HG03196 (cell line): ENCODE results near the gene GATD1.

Experiments
- ATAC-seq: cut with Tn5 transposase; IDR thresholded peaks from one replicate; pipeline ENCODE4 v1.9.1; 2021; ENCODE audit not compliant: unreplicated experiment

The GATD1 gene

GRCh38 chr11:796565-797295 lies 19.4 kb upstream of the GATD1 start:
- no peak for ATAC-seq

- ATAC-seq: peak; percentile 23
Measured at GRCh38 chr11:795634-796564, 18.6 kb upstream of the GATD1 start.

- no peak for ATAC-seq
Measured at GRCh38 chr11:794766-795633, 17.7 kb upstream of the GATD1 start.

GRCh38 chr11:794013-794765 lies 16.9 kb upstream of the GATD1 start:
- no peak for ATAC-seq

GRCh38 chr11:793556-793955 lies 16.3 kb upstream of the GATD1 start:
- ATAC-seq: no peak

- no peak for ATAC-seq
Measured at GRCh38 chr11:792873-793272, 15.6 kb upstream of the GATD1 start.

- ATAC-seq: no peak
Measured at GRCh38 chr11:792535-792821, 15.2 kb upstream of the GATD1 start.

- no peak for ATAC-seq
Measured at GRCh38 chr11:791658-792534, 14.6 kb upstream of the GATD1 start.

- ATAC-seq: no peak
Measured at GRCh38 chr11:790721-791564, 13.7 kb upstream of the GATD1 start.

- ATAC-seq: no peak
Measured at GRCh38 chr11:789943-790342, 12.7 kb upstream of the GATD1 start, which contains the start of gene CEND1. Gene CEND1, minus strand, starts transcription at chr11:790090. Its CDS starts 1,514 bp downstream, at chr11:788576.

- no peak for ATAC-seq
Measured at GRCh38 chr11:788953-789940, 12.0 kb upstream of the GATD1 start.

- no peak for ATAC-seq
Measured at GRCh38 chr11:788009-788640, 10.8 kb upstream of the GATD1 start.

GRCh38 chr11:787084-787675 lies 9.9 kb upstream of the GATD1 start:
- ATAC-seq: no peak

- ATAC-seq: no peak
Measured at GRCh38 chr11:786235-787083, 9.2 kb upstream of the GATD1 start.

- ATAC-seq: no peak
Measured at GRCh38 chr11:783581-784015, 6.3 kb upstream of the GATD1 start.
